ENCODE results near the gene CHD9.
A peak's percentile ranks its signal among the peaks of the same experiment; 100 is the strongest.

Gene CHD9

GRCh38 chr16:53089434-53090285 is 34.9 kb downstream of the CHD9 start:
- H2BK12ac ChIP-seq (ENCODE audit: low read length), result no peak overlapping the region
- DNase-seq, result no peak
- no peaks in the 10 kb centered on the region for H3K36me3 ChIP-seq (ENCODE audit: control insufficient read depth in 1 of 2, insufficient read depth in 2 of 2, low read length in 2 of 2)
- no peaks in the 10 kb centered on the region for H3K9me3 ChIP-seq (ENCODE audit: insufficient read depth, low read depth, low read length)
- no peak overlapping the region for H4K91ac ChIP-seq (ENCODE audit: low read depth, low read length)
- H3K4me1 ChIP-seq (ENCODE audit: control insufficient read depth in 1 of 2, insufficient read depth in 2 of 2, low read length in 2 of 2), result peaks cover 25% of the 10 kb centered on the region in 2 experiments
- no peak overlapping the region for H3K4ac ChIP-seq (ENCODE audit: low read depth, low read length)
- no peak overlapping the region for H3K9ac ChIP-seq (ENCODE audit: low read length)
- H2AK5ac ChIP-seq (ENCODE audit: low read length), result no peak overlapping the region
- H3K79me1 ChIP-seq (ENCODE audit: low read length), result peaks cover 12% of the 10 kb centered on the region
- no peak overlapping the region for H2BK120ac ChIP-seq (ENCODE audit: insufficient read depth, low read length, poor library complexity)
- H3K23ac ChIP-seq (ENCODE audit: low read length), result no peak overlapping the region
- no peak overlapping the region for H3K18ac ChIP-seq (ENCODE audit: low read length)
- H4K8ac ChIP-seq (ENCODE audit: low read depth, low read length), result no peak overlapping the region
- H4K12ac ChIP-seq (ENCODE audit: low read depth, low read length), result no peak overlapping the region
- H3K27me3 ChIP-seq (ENCODE audit: insufficient read depth, low read length), result no peaks in the 10 kb centered on the region
- no peak overlapping the region for H3K27ac ChIP-seq (ENCODE audit: low read depth, low read length)
- no peak overlapping the region for H2BK5ac ChIP-seq (ENCODE audit: low read depth, low read length, poor library complexity)
- H3K4me2 ChIP-seq (ENCODE audit: low read length), result no peak overlapping the region
- peaks cover 2% of the 10 kb centered on the region for H3K79me2 ChIP-seq (ENCODE audit: control insufficient read depth, insufficient read depth, low read length, poor library complexity)
- H2AFZ ChIP-seq (ENCODE audit: insufficient read depth, low read length, poor library complexity), result no peak overlapping the region
- no peak overlapping the region for H3K4me3 ChIP-seq (ENCODE audit: low read depth, low read length)
- no peak overlapping the region for H3K14ac ChIP-seq (ENCODE audit: low read length)
- no CpG with 5 or more reads among the region's 4 CpGs for WGBS (ENCODE audit: extremely low coverage, insufficient coverage, insufficient read length)

- no peak overlapping the region for H3K27ac ChIP-seq (ENCODE audit: low read depth, low read length)
- no peak overlapping the region for H2BK12ac ChIP-seq (ENCODE audit: low read length)
- no peak overlapping the region for H3K4ac ChIP-seq (ENCODE audit: low read depth, low read length)
- H2BK5ac ChIP-seq (ENCODE audit: low read depth, low read length, poor library complexity), result no peak overlapping the region
- no peak overlapping the region for H3K4me3 ChIP-seq (ENCODE audit: low read depth, low read length)
- H3K79me2 ChIP-seq (ENCODE audit: control insufficient read depth, insufficient read depth, low read length, poor library complexity), result peaks cover 2% of the 10 kb centered on the region
- H3K36me3 ChIP-seq (ENCODE audit: control insufficient read depth in 1 of 2, insufficient read depth in 2 of 2, low read length in 2 of 2), result no peaks in the 10 kb centered on the region
- no peak overlapping the region for H4K12ac ChIP-seq (ENCODE audit: low read depth, low read length)
- H3K4me2 ChIP-seq (ENCODE audit: low read length), result no peak overlapping the region
- WGBS (ENCODE audit: extremely low coverage, insufficient coverage, insufficient read length), result no CpG with 5 or more reads among the region's 5 CpGs
- no peak overlapping the region for H3K14ac ChIP-seq (ENCODE audit: low read length)
- no peak overlapping the region for H2AK5ac ChIP-seq (ENCODE audit: low read length)
- H4K8ac ChIP-seq (ENCODE audit: low read depth, low read length), result no peak overlapping the region
- H3K4me1 ChIP-seq (ENCODE audit: control insufficient read depth in 1 of 2, insufficient read depth in 2 of 2, low read length in 2 of 2), result peaks cover 22 to 23% of the 10 kb centered on the region in 2 experiments
- H3K79me1 ChIP-seq (ENCODE audit: low read length), result peaks cover 12% of the 10 kb centered on the region
- no peak overlapping the region for H2AFZ ChIP-seq (ENCODE audit: insufficient read depth, low read length, poor library complexity)
- DNase-seq, result no peak
- no peak overlapping the region for H3K9ac ChIP-seq (ENCODE audit: low read length)
- H3K9me3 ChIP-seq (ENCODE audit: insufficient read depth, low read depth, low read length), result no peaks in the 10 kb centered on the region
- H3K27me3 ChIP-seq (ENCODE audit: insufficient read depth, low read length), result no peaks in the 10 kb centered on the region
- no peak overlapping the region for H2BK120ac ChIP-seq (ENCODE audit: insufficient read depth, low read length, poor library complexity)
- no peak overlapping the region for H3K18ac ChIP-seq (ENCODE audit: low read length)
- H3K23ac ChIP-seq (ENCODE audit: low read length), result no peak overlapping the region
- H4K91ac ChIP-seq (ENCODE audit: low read depth, low read length), result no peak overlapping the region
Measured at GRCh38 chr16:53090286-53090590, 35.4 kb downstream of the CHD9 start.

GRCh38 chr16:53090591-53091411 is 36.0 kb downstream of the CHD9 start:
- Histone ChIP-seq H3K27ac (ENCODE audit: low read depth, low read length) (no peak overlapping the region), H3K9ac (ENCODE audit: low read length) (no peak overlapping the region), H2BK120ac (ENCODE audit: insufficient read depth, low read length, poor library complexity) (no peak overlapping the region), H3K79me1 (ENCODE audit: low read length) (peaks cover 12% of the 10 kb centered on the region), H4K12ac (ENCODE audit: low read depth, low read length) (no peak overlapping the region), H3K4ac (ENCODE audit: low read depth, low read length) (no peak overlapping the region), H3K79me2 (ENCODE audit: control insufficient read depth, insufficient read depth, low read length, poor library complexity) (peaks cover 2% of the 10 kb centered on the region), H3K36me3 (ENCODE audit: control insufficient read depth in 1 of 2, insufficient read depth in 2 of 2, low read length in 2 of 2) (no peaks in the 10 kb centered on the region), H4K8ac (ENCODE audit: low read depth, low read length) (no peak overlapping the region), H3K9me3 (ENCODE audit: insufficient read depth, low read depth, low read length) (no peaks in the 10 kb centered on the region), H3K4me2 (ENCODE audit: low read length) (no peak overlapping the region), H3K27me3 (ENCODE audit: insufficient read depth, low read length) (no peaks in the 10 kb centered on the region), H3K18ac (ENCODE audit: low read length) (peak overlapping the region; percentile 51), H2AK5ac (ENCODE audit: low read length) (peak overlapping the region; percentile 51), H2AFZ (ENCODE audit: insufficient read depth, low read length, poor library complexity) (peak overlapping the region; percentile 6), H2BK12ac (ENCODE audit: low read length) (peak overlapping the region; percentile 61), H4K91ac (ENCODE audit: low read depth, low read length) (peak overlapping the region; percentile 52), H3K23ac (ENCODE audit: low read length) (no peak overlapping the region), H2BK5ac (ENCODE audit: low read depth, low read length, poor library complexity) (no peak overlapping the region), H3K14ac (ENCODE audit: low read length) (peak overlapping the region; percentile 36), H3K4me1 (ENCODE audit: control insufficient read depth in 1 of 2, insufficient read depth in 2 of 2, low read length in 2 of 2) (peaks cover 19 to 20% of the 10 kb centered on the region in 2 experiments), H3K4me3 (ENCODE audit: low read depth, low read length) (no peak overlapping the region)
- no CpG with 5 or more reads among the region's 13 CpGs for WGBS (ENCODE audit: extremely low coverage, insufficient coverage, insufficient read length)
- DNase-seq, result no peak

GRCh38 chr16:53091466-53092211 is 36.8 kb downstream of the CHD9 start:
- no peaks in the 10 kb centered on the region for H3K9me3 ChIP-seq (ENCODE audit: insufficient read depth, low read depth, low read length)
- H3K4me3 ChIP-seq (ENCODE audit: low read depth, low read length), result no peak overlapping the region
- H3K79me1 ChIP-seq (ENCODE audit: low read length), result peaks cover 12% of the 10 kb centered on the region
- peak overlapping the region; percentile 36 for H3K14ac ChIP-seq (ENCODE audit: low read length)
- no peak overlapping the region for H3K9ac ChIP-seq (ENCODE audit: low read length)
- WGBS (ENCODE audit: extremely low coverage, insufficient coverage, insufficient read length), result no CpG with 5 or more reads among the region's 7 CpGs
- peak overlapping the region; percentile 61 for H2BK12ac ChIP-seq (ENCODE audit: low read length)
- H3K79me2 ChIP-seq (ENCODE audit: control insufficient read depth, insufficient read depth, low read length, poor library complexity), result peaks cover 2% of the 10 kb centered on the region
- H3K18ac ChIP-seq (ENCODE audit: low read length), result no peak overlapping the region
- no peak overlapping the region for H3K4me2 ChIP-seq (ENCODE audit: low read length)
- H2BK5ac ChIP-seq (ENCODE audit: low read depth, low read length, poor library complexity), result no peak overlapping the region
- H4K91ac ChIP-seq (ENCODE audit: low read depth, low read length), result peak overlapping the region; percentile 52
- DNase-seq, result peak in 1 of 2 donors; percentile 31
- no peak overlapping the region for H2BK120ac ChIP-seq (ENCODE audit: insufficient read depth, low read length, poor library complexity)
- H3K23ac ChIP-seq (ENCODE audit: low read length), result no peak overlapping the region
- H4K12ac ChIP-seq (ENCODE audit: low read depth, low read length), result no peak overlapping the region
- H3K36me3 ChIP-seq (ENCODE audit: control insufficient read depth in 1 of 2, insufficient read depth in 2 of 2, low read length in 2 of 2), result no peaks in the 10 kb centered on the region
- no peaks in the 10 kb centered on the region for H3K27me3 ChIP-seq (ENCODE audit: insufficient read depth, low read length)
- H2AFZ ChIP-seq (ENCODE audit: insufficient read depth, low read length, poor library complexity), result no peak overlapping the region
- H4K8ac ChIP-seq (ENCODE audit: low read depth, low read length), result no peak overlapping the region
- no peak overlapping the region for H2AK5ac ChIP-seq (ENCODE audit: low read length)
- H3K4ac ChIP-seq (ENCODE audit: low read depth, low read length), result no peak overlapping the region
- no peak overlapping the region for H3K27ac ChIP-seq (ENCODE audit: low read depth, low read length)
- peaks cover 14 to 15% of the 10 kb centered on the region in 2 experiments for H3K4me1 ChIP-seq (ENCODE audit: control insufficient read depth in 1 of 2, insufficient read depth in 2 of 2, low read length in 2 of 2)

All from trophoblast cell (in vitro differentiated cells and primary cell).